ENCODE results near the gene PCDH19.
"Not testable (repeated sequence)": the region's sequence is repeated elsewhere in the genome, so short reads cannot be mapped to it uniquely, and the experiment has no call there.

PCDH19 gene, protein sequence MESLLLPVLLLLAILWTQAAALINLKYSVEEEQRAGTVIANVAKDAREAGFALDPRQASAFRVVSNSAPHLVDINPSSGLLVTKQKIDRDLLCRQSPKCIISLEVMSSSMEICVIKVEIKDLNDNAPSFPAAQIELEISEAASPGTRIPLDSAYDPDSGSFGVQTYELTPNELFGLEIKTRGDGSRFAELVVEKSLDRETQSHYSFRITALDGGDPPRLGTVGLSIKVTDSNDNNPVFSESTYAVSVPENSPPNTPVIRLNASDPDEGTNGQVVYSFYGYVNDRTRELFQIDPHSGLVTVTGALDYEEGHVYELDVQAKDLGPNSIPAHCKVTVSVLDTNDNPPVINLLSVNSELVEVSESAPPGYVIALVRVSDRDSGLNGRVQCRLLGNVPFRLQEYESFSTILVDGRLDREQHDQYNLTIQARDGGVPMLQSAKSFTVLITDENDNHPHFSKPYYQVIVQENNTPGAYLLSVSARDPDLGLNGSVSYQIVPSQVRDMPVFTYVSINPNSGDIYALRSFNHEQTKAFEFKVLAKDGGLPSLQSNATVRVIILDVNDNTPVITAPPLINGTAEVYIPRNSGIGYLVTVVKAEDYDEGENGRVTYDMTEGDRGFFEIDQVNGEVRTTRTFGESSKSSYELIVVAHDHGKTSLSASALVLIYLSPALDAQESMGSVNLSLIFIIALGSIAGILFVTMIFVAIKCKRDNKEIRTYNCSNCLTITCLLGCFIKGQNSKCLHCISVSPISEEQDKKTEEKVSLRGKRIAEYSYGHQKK (N-terminal part only)

DNA sequence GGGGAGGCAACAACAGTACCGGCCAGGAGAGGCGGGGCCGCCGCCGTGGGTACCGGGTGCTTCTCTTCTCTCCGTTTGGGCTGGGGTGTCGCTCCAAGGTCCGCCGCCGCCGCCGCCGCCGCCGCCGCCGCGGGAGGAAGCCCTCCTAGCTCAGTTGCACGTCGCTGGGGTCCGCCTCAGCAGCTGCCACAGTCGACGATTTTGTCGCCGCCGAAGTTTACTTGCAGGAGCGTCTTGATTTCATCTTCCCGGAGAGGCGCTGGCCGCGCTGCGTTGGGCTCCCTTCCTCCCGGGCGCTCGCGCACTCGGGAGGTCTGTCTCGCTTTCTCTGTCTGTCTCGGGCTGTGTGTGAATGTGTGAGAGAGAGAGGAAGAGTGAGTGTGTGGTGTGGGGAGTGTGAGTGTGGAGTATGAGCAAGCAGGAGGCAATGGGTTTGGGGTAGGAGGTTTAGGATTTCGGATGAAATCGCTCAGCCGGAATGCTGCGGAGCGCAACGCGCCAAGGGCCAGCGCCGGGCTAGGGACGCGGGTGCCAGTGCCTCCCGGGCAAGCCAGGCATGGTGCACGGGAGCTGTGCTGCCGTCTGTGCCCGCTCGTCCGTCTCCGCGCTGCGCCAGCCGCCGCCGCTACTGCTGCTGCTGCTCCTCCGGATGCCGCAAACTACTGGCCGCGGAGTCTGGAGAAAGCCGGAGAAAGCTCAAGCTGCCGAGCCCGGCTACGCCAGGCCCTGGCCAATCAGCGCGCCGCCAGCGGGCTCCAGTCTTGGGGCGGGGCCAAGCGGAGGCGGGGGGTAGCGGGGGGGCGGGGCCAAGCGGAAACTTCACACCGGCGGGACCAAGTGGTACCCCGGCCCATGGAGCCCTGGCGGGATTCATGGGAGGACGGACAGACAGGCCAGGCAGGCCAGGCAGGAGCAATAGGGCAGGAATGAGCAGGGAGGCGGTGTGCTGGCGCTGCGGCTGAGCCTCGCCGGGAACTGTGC is at the start of gene PCDH19:
Gene PCDH19, minus strand, starts transcription at position 664 of the 981 bp plus-strand sequence. CDS start 1,676 bp downstream, outside the sequence.
- DNase-seq (ENCODE audit: low read depth) = peak; percentile 50

DNA sequence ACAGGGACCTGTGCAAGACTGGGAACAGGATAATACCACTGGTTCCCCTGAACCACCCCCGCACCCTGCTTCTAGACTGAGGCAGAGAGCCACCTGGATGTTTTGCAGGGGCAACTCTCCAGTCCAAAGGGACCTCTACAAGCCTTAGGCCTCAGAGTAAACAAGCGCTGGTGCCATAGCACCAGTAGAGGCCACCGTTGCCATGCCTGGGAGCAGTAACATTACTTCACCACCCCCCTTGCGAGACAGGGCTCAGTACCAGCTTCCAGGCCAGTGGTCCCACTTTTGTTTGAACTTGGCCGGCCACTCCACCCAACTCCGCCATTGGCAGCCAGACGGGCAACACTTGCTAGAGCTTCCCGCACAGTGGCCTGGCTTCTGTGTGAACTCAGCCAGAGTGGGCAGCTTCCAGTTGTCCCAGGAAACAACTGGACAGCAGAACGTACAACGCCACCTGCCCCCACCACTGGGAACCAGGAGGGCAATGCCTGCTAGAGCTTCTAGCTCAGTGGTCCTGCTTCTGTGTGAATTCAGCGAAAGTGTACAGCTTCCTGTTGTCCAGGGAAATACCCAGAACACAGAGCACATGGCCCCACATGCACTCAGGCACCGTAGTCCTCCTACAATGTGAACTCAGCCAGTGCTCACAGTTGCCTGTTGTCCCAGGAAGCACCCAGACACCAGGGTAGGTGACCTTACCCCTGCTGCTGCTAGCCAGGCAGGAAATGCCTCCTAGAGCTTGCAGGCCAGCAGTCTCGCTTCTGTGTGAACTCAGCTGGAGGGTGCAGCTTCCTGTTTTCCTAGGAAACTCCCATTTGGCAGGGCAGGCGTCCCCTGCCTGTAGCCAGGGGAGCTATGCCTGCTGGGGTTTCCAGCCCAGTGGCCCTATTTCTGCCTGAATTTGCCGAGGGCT is 39.9 kb upstream of the PCDH19 start:
- DNase-seq (ENCODE audit: low read depth) = peak; percentile 5

GRCh38 chrX:100447655-100448397 is 37.8 kb upstream of the PCDH19 start:
- DNase-seq (ENCODE audit: low read depth) = peak; percentile 12

GRCh38 chrX:100445593-100445992 is 35.5 kb upstream of the PCDH19 start:
- DNase-seq (ENCODE audit: low read depth) = no peak

GRCh38 chrX:100441321-100441720 is 31.2 kb upstream of the PCDH19 start:
- not testable (repeated sequence) for DNase-seq (ENCODE audit: low read depth)

GRCh38 chrX:100440006-100440405 is 29.9 kb upstream of the PCDH19 start:
- DNase-seq (ENCODE audit: low read depth) = no peak

DNA sequence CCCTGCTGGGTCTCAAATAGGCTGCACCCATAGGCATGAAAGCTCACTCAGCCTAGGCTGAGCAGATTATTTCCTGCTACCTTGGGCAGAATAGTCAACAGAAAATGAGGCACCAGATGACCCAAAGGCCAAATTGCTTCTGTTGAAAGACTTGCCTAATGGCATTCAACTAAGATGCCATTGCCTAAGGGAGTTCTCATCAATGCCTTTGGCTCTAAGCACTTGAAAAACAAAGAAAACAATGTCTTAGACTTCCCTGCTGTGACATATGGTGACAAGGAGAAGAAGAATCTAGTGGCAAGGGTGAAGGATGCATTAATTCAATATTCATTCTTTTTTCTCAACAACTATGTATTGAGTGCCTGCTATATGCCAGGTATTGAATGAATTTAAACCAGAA is 25.7 kb upstream of the PCDH19 start:
- DNase-seq (ENCODE audit: low read depth) = no peak

DNA sequence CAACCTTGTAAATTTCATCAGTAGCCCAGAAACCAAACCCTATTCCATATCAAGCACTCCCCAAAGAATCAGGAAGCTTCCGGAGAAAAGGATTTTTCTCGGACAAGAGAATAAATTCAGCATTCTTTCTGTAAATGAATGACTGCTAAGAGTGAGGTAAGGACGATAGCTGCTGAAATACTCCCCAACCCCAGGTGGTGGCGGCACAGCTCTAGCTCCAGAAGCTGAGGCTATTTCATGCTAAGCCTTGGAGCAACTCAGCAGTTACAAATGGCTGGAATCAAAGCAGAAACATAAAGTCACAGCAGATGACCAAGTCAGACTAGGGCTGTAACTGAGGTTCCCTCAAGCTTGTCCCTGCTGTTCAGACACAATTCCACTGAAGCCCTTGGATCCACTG is 13.9 kb upstream of the PCDH19 start:
- no peak for DNase-seq (ENCODE audit: low read depth)

DNA sequence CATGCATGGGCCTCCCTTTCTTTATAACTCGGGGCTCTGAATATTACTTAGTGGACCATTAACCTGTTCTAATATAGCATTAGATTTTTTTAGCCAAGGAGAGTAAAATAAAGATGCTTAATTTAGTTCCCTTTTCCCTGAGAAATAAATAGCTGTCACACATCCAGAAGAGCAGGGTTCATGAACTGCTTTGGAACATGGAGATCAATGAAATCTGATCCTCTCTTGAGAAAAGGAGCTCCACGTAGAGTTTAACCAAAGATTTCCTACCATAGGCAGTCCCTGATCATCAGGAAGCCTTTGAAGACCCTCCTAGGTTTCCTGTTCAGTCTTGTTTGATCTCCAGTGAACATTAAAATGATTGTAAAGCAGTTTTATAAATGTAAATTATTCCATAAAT is 8.5 kb upstream of the PCDH19 start:
- no peak for DNase-seq (ENCODE audit: low read depth)

- no peak for DNase-seq (ENCODE audit: low read depth)
Measured at GRCh38 chrX:100417681-100418080, 7.6 kb upstream of the PCDH19 start.

GRCh38 chrX:100413229-100413628 is 3.2 kb upstream of the PCDH19 start:
- peak; percentile 63 for DNase-seq (ENCODE audit: low read depth)

- DNase-seq (ENCODE audit: low read depth) = no peak
Measured at GRCh38 chrX:100411802-100412715, 2.0 kb upstream of the PCDH19 start.

DNA sequence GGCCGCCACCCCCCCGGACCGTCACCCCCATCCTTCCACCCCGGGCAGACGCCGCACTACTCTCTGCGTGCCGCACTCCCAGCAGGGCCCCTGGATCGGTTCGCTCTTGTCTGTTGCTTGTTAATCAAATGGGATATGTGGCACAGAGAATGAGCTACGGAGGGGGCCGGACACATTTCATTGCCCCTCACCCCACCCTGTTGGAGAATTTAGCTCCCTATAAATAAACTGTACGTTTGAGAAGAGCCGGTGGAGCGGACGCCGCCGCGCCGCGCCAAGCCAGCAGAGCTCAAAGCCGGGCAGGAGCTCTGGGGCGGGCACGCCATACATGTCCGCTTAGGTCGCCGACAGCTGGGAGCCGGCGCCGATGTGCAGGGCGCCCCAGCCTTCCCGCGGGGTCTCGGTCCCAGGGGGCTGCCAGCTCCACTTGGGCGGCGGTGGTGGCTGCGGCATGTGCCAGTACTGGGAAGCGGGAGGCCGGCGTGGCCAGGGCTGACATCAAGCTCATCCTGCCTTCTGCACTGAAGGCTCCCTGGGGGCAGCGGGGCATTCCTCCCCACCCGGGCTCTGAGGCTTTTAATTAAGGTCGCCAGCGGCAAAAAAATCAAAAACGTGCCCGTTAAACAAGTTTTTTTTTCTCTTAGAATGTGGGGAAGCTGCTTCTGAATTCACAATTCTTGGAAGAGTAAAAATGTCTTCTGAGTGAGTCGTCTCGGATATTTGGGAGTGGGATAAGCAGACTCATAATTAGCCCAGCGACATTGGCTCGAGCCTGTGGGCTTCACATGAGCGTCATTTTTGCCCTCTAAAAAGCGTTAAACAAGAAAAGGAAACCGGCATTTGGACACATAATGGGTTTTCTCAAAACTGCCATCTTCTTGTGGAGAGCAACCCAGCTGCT is 1.1 kb upstream of the PCDH19 start:
- DNase-seq (ENCODE audit: low read depth) = no peak

DNA sequence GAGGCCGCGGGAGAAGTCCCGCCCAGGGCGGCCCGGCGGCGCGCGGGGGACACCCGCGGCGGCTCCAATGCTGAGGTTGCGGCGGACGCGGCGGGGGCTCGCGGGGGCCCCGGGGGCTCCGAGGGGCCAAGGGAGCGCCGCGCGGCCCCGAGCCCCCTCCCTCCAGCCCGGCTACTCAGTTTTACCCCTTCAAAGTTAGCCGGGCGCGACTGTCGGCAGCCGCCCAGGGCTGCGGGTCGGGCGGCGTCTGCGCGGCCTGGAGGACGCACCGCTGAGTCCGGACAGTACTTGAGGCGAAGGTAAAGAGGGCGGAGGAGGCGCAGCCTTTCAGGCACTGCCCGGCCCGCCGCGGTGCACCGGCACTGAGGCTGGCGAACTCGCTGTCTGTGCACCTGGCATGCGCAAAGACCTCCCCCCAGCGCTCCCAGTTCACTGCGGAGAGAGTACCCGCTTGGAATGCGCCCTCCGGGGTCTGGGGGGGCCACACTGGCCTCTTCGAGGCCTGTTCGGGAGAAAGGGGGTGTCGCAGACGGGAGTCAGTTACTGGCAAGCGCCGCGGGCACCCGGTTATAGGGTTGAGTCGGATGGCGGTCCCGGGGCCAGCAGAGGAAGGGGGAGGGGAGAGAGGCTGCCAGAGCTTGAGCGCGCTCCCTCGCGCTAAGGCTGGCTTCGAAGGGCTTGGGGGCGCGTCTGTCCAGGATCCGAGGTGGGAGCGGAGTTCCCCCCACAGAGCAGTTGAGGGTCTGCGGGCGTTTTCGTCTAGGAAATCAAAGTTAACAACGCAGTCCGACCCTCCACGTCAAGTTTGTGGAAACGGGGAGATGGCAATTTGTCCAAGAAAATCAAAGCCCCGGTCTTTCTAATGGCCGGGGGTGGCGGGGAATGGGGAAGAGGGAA is 1.1 kb downstream of the PCDH19 start:
- DNase-seq (ENCODE audit: low read depth) = no peak

DNA sequence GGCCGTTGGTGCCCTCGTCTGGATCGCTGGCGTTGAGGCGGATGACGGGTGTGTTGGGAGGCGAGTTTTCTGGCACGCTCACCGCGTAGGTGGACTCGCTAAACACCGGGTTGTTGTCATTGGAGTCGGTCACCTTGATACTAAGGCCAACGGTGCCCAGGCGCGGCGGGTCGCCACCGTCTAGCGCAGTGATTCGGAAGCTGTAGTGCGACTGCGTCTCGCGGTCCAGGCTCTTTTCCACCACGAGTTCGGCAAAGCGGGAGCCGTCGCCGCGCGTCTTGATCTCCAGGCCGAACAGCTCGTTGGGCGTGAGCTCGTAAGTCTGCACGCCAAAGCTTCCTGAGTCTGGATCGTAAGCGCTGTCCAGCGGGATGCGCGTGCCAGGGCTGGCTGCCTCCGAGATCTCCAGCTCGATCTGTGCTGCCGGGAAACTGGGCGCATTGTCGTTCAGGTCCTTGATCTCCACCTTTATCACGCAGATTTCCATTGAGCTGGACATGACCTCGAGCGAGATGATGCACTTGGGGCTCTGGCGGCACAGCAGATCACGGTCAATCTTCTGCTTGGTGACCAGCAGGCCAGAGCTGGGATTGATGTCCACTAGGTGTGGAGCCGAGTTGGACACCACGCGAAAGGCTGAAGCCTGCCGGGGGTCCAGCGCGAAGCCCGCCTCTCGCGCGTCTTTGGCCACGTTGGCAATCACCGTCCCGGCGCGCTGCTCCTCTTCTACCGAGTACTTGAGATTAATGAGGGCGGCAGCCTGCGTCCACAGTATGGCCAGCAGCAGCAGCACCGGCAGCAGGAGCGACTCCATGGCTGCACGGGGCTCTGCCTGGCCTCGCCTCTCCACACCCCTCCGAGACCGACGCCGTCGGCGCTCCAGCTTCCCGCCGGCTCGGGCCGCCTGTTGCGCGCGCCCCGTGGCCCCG is 2.0 kb downstream of the PCDH19 start:
- no peak for DNase-seq (ENCODE audit: low read depth)

Data from iris pigment epithelial cell (primary cell).